ENCODE measurements around the gene PLTP. TPM values are rescaled to one million over a fixed set of nuclear protein-coding genes. Genes with fewer than 3 reads are reported as not detected.

The PLTP gene
- total RNA-seq, 3 donors from 2014 or later (not counting 1 experiment from before 2014, with no cell fraction given): 0.63 to 3.5 (median 3.2) TPM

DNA sequence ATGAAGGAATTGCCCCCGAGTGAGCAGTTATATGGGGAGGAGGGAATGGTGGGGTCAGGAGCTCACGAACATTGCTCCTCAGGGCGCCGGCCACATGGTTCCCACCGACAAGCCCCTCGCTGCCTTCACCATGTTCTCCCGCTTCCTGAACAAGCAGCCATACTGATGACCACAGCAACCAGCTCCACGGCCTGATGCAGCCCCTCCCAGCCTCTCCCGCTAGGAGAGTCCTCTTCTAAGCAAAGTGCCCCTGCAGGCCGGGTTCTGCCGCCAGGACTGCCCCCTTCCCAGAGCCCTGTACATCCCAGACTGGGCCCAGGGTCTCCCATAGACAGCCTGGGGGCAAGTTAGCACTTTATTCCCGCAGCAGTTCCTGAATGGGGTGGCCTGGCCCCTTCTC lies 13.7 kb downstream of the PLTP start:
- Mint-ChIP-seq H3K4me1 (no peaks in the 10 kb centered on the region), H3K9me3 (no peaks in the 10 kb centered on the region), H3K27ac (no peak overlapping the region), H3K4me3 (no peak overlapping the region), H3K36me3 (no peaks in the 10 kb centered on the region), H3K27me3 (ENCODE audit: low read depth in 2 of 2) (no peaks in the 10 kb centered on the region)
- TF ChIP-seq, protein P1, sequence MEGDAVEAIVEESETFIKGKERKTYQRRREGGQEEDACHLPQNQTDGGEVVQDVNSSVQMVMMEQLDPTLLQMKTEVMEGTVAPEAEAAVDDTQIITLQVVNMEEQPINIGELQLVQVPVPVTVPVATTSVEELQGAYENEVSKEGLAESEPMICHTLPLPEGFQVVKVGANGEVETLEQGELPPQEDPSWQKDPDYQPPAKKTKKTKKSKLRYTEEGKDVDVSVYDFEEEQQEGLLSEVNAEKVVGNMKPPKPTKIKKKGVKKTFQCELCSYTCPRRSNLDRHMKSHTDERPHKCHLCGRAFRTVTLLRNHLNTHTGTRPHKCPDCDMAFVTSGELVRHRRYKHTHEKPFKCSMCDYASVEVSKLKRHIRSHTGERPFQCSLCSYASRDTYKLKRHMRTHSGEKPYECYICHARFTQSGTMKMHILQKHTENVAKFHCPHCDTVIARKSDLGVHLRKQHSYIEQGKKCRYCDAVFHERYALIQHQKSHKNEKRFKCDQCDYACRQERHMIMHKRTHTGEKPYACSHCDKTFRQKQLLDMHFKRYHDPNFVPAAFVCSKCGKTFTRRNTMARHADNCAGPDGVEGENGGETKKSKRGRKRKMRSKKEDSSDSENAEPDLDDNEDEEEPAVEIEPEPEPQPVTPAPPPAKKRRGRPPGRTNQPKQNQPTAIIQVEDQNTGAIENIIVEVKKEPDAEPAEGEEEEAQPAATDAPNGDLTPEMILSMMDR (IDR thresholded peaks at IDR 0.05): no peak
- WGBS (ENCODE audit: insufficient coverage): 90% methylated on average over 12 of the region's 12 CpGs
- no peak overlapping the region for H3K27ac ChIP-seq (ENCODE audit: low read length)
- peaks cover 17% of the 10 kb centered on the region for H3K36me3 ChIP-seq (ENCODE audit: control insufficient read depth, insufficient read depth, low read length)
- intact Hi-C loops (cut with micrococcal nuclease): no loop called here
- no peak overlapping the region for H3K4me3 ChIP-seq (ENCODE audit: low read length)
- H3K9me3 ChIP-seq (ENCODE audit: control insufficient read depth, insufficient read depth, low read length): no peaks in the 10 kb centered on the region
- H3K27me3 ChIP-seq (ENCODE audit: control insufficient read depth, insufficient read depth, low read length): no peaks in the 10 kb centered on the region
- H3K4me1 ChIP-seq (ENCODE audit: control insufficient read depth, insufficient read depth, low read length): peaks cover 7% of the 10 kb centered on the region
- ATAC-seq (no peak), DNase-seq (no peak)

DNA sequence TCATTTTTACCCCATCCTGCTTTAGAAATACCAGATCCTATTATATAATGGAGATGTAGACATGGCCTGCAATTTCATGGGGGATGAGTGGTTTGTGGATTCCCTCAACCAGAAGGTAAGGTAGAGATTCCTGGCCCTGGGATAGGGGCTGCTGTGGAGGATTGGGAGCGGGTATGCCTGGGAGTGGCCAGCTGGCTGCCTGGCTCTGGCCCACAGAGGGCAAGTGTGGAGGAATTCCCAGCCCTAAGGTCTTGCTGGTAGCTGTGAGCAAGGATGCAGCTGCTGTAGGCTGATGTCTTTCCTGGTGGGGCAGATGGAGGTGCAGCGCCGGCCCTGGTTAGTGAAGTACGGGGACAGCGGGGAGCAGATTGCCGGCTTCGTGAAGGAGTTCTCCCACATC lies 14.3 kb downstream of the PLTP start:
- H3K27ac Mint-ChIP-seq: no peak overlapping the region

DNA sequence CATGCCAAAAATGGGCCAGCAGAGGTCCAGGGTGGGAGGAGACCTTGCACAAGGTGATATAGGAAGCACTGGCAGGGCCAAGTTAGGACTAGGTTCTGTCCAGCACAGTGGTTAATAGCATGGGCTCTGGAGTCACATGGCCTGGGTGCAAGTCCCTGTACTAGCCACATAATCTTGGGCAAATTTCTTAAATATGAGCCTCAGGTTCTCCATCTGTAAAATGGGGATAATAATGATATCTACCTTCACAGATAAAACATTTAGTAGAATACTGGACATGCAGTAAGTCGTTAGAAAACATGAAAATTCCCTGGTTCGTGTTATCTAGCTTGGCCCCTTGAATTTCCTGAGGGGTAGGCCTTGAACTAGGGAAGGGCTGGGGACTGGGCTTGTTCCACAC lies 14.7 kb downstream of the PLTP start:
- no peak overlapping the region for H3K4me3 ChIP-seq (ENCODE audit: low read length)
- Mint-ChIP-seq H3K4me3 (no peak overlapping the region), H3K9me3 (no peaks in the 10 kb centered on the region), H3K4me1 (peaks cover 0 to 5% of the 10 kb centered on the region in 2 donors), H3K27ac (no peak overlapping the region), H3K27me3 (ENCODE audit: low read depth in 2 of 2) (no peaks in the 10 kb centered on the region), H3K36me3 (no peaks in the 10 kb centered on the region)
- H3K9me3 ChIP-seq (ENCODE audit: control insufficient read depth, insufficient read depth, low read length): no peaks in the 10 kb centered on the region
- no peak for DNase-seq
- H3K27ac ChIP-seq (ENCODE audit: low read length): no peak overlapping the region
- H3K4me1 ChIP-seq (ENCODE audit: control insufficient read depth, insufficient read depth, low read length): peaks cover 16% of the 10 kb centered on the region
- H3K36me3 ChIP-seq (ENCODE audit: control insufficient read depth, insufficient read depth, low read length): peaks cover 17% of the 10 kb centered on the region
- no peaks in the 10 kb centered on the region for H3K27me3 ChIP-seq (ENCODE audit: control insufficient read depth, insufficient read depth, low read length)
- 100% methylated on average over 2 of the region's 2 CpGs for WGBS (ENCODE audit: insufficient coverage)
- intact Hi-C loops (cut with micrococcal nuclease): no loop called here
- ATAC-seq: no peak
- TF ChIP-seq, protein P1 (IDR thresholded peaks at IDR 0.05): no peak

More for the DNA sequence above, 14.3 kb downstream of the PLTP start:
- Mint-ChIP-seq H3K4me3 (no peak overlapping the region), H3K36me3 (no peaks in the 10 kb centered on the region), H3K4me1 (peaks cover 0 to 1% of the 10 kb centered on the region in 2 donors), H3K27me3 (ENCODE audit: low read depth in 2 of 2) (no peaks in the 10 kb centered on the region), H3K9me3 (no peaks in the 10 kb centered on the region)
- Histone ChIP-seq H3K36me3 (ENCODE audit: control insufficient read depth, insufficient read depth, low read length) (peaks cover 17% of the 10 kb centered on the region), H3K27me3 (ENCODE audit: control insufficient read depth, insufficient read depth, low read length) (no peaks in the 10 kb centered on the region), H3K4me3 (ENCODE audit: low read length) (no peak overlapping the region), H3K4me1 (ENCODE audit: control insufficient read depth, insufficient read depth, low read length) (peaks cover 12% of the 10 kb centered on the region), H3K27ac (ENCODE audit: low read length) (no peak overlapping the region), H3K9me3 (ENCODE audit: control insufficient read depth, insufficient read depth, low read length) (no peaks in the 10 kb centered on the region)
- 96% methylated on average over 7 of the region's 7 CpGs for WGBS (ENCODE audit: insufficient coverage)
- TF ChIP-seq, protein P1 (IDR thresholded peaks at IDR 0.05): no peak
- no peak for ATAC-seq
- intact Hi-C loops (cut with micrococcal nuclease): no loop called here
- DNase-seq: no peak

DNA sequence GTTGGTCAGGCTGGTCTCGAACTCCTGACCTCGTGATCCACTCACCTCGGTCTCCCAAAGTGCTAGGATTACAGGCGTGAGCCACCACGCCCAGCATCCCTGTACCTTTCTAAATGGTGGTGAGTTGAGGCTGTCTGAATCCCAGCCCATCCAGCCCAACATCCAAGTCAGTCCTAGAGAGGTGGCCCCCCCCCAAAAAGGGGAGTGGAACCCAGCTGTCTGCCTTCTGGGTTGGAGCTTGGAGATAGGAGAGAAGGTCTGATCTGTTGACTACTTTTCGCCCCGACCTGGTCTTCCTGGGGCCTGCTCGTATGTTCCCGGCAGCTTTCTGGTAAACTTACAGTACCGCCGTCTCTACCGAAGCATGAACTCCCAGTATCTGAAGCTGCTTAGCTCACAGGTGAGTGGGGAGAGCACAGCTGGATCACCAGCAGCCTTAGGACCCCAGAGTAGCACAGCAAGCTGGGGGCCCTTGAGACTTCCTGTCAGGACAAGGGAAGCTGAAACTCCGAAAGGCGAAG lies 15.3 kb downstream of the PLTP start:
- no peaks in the 10 kb centered on the region for H3K27me3 ChIP-seq (ENCODE audit: control insufficient read depth, insufficient read depth, low read length)

More for the DNA sequence above, 15.3 kb downstream of the PLTP start:
- no peak for ATAC-seq
- Mint-ChIP-seq H3K4me1 (peaks cover 0 to 11% of the 10 kb centered on the region in 2 donors), H3K27ac (no peak overlapping the region), H3K9me3 (no peaks in the 10 kb centered on the region), H3K27me3 (ENCODE audit: low read depth in 2 of 2) (no peaks in the 10 kb centered on the region), H3K36me3 (no peaks in the 10 kb centered on the region), H3K4me3 (no peak overlapping the region)
- intact Hi-C loops (cut with micrococcal nuclease): no loop called here
- TF ChIP-seq, protein P1 (IDR thresholded peaks at IDR 0.05): no peak
- Histone ChIP-seq H3K27ac (ENCODE audit: low read length) (no peak overlapping the region), H3K4me3 (ENCODE audit: low read length) (no peak overlapping the region), H3K4me1 (ENCODE audit: control insufficient read depth, insufficient read depth, low read length) (peaks cover 22% of the 10 kb centered on the region), H3K36me3 (ENCODE audit: control insufficient read depth, insufficient read depth, low read length) (peaks cover 17% of the 10 kb centered on the region), H3K9me3 (ENCODE audit: control insufficient read depth, insufficient read depth, low read length) (no peaks in the 10 kb centered on the region)
- DNase-seq: no peak
- WGBS (ENCODE audit: insufficient coverage): 96% methylated on average over 14 of the region's 14 CpGs

All from natural killer cell (primary cell).